Measurements from ENCODE around the gene KIF18A. TPM values are rescaled to one million over a fixed set of nuclear protein-coding genes. Genes with fewer than 3 reads are reported as not detected.
"Not testable (repeated sequence)": the region's sequence is repeated elsewhere in the genome, so short reads cannot be mapped to it uniquely, and the experiment has no call there.

The KIF18A gene
- polyA plus RNA-seq, 4 donors: 10.4 to 12.7 (median 12.5) TPM

DNA sequence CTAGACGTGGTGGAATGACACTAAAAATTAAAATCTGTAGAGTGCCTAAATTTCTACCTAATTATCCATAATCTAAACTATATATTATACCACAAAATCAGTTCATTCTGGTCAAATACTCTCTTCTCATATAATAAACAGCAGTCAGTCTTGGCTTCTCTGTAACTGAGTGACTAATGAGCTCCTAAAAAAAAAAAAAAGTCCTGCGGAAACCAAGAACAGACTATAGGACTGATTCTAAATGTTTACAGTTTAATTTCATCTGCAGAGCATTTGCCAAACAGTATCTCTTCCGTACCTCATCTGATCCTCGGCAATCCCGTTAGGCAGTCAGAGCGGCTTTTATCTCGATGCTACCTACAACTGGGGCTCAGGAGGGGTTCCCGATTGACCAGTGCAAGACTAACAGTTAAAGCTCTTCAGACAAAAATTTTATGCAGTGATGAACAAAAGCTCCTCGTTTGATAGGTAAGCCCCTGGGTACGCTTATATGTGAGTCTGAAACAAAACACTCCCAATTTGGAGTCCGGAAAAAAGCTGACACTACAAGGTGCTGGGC lies 686 bp downstream of the KIF18A start:
- DNase-seq (ENCODE audit: low read depth in 4 of 4, low spot score in 3 of 4): no peak

- DNase-seq (ENCODE audit: low read depth in 4 of 4, low spot score in 3 of 4): no peak
Measured at GRCh38 chr11:28106353-28107043, 1.5 kb downstream of the KIF18A start.

DNA sequence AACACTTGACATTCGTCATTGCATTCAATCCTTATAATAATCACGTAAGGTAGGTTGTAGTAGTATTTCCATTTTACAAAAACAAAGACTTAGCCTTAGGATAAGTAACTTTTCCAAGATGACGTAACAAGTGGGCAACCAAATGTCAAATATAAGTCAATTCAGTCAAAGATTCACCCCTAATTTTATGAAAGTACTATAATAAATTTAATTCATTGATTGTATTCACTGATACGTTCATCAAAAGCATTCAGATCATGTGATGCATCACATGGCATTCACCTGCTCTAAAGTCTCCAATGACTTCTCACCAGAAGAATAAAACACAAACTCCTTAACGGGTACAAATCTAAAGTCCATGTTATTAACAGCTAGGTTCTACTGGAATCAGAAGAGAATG lies 2.1 kb downstream of the KIF18A start:
- no peak for DNase-seq (ENCODE audit: low read depth in 4 of 4, low spot score in 3 of 4)

- no peak for DNase-seq (ENCODE audit: low read depth in 4 of 4, low spot score in 3 of 4)
Measured at GRCh38 chr11:28104984-28105383, 3.0 kb downstream of the KIF18A start.

DNA sequence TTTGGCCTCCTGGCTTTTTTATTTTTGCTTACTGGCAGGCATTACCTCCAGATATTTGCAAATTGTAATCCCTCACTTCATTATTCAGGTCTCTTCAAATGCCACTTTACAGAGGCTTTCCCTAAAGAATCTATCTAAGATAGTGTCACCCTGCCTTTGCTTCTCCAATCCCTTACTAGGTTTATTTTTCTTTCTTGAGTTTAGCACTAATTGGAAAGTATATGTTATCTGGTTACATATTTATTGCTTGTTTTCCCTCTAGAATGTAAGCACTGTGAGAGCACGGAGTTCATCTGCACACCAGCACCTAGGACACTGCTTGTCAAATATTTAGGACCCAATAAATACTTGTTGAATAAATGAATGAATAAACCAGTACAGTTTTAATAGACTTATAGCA lies 3.5 kb downstream of the KIF18A start:
- DNase-seq (ENCODE audit: low read depth in 4 of 4, low spot score in 3 of 4): no peak

DNA sequence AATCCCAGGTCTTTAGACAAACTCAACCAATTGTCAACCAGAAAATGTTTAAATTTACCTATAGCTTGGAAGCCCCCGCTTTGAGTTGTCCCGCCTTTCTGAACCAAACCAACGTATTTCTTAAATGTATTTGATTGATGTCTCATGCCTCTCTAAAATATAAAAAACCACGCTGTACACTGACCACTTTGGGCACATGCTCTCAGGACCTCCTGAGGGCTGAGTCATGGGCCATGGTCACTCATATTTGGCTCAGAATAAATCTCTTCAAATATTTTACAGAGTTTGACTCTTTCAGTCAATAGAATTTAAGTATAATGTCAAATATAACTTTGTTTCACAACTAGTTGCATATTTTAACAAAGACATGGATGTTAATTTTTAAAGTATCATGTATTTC lies 5.7 kb downstream of the KIF18A start:
- not testable (repeated sequence) for DNase-seq (ENCODE audit: low read depth in 4 of 4, low spot score in 3 of 4)

DNA sequence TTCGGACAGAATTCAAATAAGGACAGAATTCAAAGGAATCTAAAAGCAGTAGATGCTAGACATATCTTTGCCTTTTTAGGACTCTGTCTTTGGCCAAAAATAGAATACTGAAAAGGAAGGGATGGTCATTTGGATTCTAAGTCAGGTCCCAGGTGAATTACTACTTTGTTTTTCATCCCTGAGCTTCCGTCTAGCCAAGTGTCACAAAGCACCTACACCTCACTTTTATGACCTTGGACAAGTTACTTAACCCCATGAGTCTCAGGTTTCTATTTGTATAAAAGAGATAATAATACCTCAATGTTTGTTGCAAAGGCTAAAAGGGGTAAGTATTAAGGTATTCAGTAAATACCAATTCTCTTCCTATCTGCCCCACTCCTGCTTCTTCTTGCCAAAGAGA lies 7.3 kb downstream of the KIF18A start:
- no peak for DNase-seq (ENCODE audit: low read depth in 4 of 4, low spot score in 3 of 4)

GRCh38 chr11:28099715-28100114 lies 8.2 kb downstream of the KIF18A start:
- no peak for DNase-seq (ENCODE audit: low read depth in 4 of 4, low spot score in 3 of 4)

GRCh38 chr11:28098257-28098656 lies 9.7 kb downstream of the KIF18A start:
- no peak for DNase-seq (ENCODE audit: low read depth in 4 of 4, low spot score in 3 of 4)

- no peak for DNase-seq (ENCODE audit: low read depth in 4 of 4, low spot score in 3 of 4)
Measured at GRCh38 chr11:28092786-28093185, 15.2 kb downstream of the KIF18A start.

- no peak for DNase-seq (ENCODE audit: low read depth in 4 of 4, low spot score in 3 of 4)
Measured at GRCh38 chr11:28090052-28090749, 17.8 kb downstream of the KIF18A start.

GRCh38 chr11:28089378-28089777 lies 18.6 kb downstream of the KIF18A start:
- DNase-seq (ENCODE audit: low read depth in 4 of 4, low spot score in 3 of 4): no peak

- not testable (repeated sequence) for DNase-seq (ENCODE audit: low read depth in 4 of 4, low spot score in 3 of 4)
Measured at GRCh38 chr11:28087693-28088092, 20.3 kb downstream of the KIF18A start.

DNA sequence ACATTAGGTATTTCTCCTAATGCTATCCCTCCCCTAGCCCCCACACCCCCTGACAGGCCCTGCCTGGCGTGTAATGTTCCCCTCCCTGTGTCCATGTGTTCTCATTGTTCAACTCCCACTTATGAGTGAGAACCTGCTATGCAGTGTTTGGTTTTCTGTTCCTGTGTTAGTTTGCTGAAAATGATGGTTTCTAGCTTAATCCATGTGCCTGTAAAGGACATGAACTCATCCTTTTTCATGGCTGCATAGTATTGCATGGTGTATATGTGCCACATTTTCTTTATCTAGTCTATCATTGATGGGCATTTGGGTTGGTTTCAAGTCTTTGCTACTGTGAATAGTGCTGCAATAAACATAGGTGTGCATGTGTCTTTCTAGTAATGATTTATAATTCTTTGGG lies 20.8 kb downstream of the KIF18A start:
- not testable (repeated sequence) for DNase-seq (ENCODE audit: low read depth in 4 of 4, low spot score in 3 of 4)

- DNase-seq (ENCODE audit: low read depth in 4 of 4, low spot score in 3 of 4): no peak
Measured at GRCh38 chr11:28086569-28086968, 21.4 kb downstream of the KIF18A start.

GRCh38 chr11:28083118-28083517 lies 24.8 kb downstream of the KIF18A start:
- DNase-seq (ENCODE audit: low read depth in 4 of 4, low spot score in 3 of 4): no peak

DNA sequence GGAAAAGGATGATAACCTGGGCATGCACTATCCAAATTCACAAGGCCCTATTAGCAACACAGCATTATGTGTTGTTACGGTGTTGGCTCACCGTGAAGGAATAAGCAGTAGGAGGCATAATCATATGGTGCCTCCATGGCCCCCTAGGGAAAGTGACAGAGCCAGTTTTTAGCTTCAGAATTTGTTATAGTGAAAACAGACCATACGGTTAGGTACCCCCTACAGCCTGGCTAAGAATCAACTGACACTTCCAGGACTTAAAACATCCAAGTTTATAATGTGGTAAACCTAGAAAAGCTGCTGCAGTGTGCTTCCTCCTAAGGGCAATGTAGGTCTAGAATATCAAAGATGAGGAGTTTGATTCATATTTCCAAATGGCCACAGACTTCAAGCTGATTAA lies 30.4 kb downstream of the KIF18A start:
- DNase-seq (ENCODE audit: low read depth in 4 of 4, low spot score in 3 of 4): no peak

- DNase-seq (ENCODE audit: low read depth in 4 of 4, low spot score in 3 of 4): no peak
Measured at GRCh38 chr11:28072321-28072720, 35.6 kb downstream of the KIF18A start.

GRCh38 chr11:28071305-28071704 lies 36.7 kb downstream of the KIF18A start:
- no peak for DNase-seq (ENCODE audit: low read depth in 4 of 4, low spot score in 3 of 4)

DNA sequence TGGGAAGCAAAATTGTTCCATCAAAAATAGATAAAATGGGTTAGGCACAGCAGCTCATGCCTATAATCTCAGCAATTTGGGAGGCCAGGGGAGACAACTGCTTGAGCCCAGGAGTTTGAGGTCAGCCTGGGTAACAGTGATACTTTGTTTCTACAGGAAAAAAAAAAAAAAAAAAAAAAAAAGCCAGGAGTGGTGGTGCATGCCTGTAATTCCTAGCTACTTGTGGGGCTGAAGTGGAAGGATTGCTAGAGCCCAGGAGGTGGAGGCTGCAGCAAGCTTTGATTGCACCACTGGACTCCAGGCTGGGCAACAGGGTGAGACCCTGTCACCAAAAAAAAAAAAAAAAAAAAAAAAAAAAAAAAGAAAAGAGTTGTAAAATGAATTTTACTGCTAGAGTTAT lies 49.6 kb downstream of the KIF18A start:
- no peak for DNase-seq (ENCODE audit: low read depth in 4 of 4, low spot score in 3 of 4)

DNA sequence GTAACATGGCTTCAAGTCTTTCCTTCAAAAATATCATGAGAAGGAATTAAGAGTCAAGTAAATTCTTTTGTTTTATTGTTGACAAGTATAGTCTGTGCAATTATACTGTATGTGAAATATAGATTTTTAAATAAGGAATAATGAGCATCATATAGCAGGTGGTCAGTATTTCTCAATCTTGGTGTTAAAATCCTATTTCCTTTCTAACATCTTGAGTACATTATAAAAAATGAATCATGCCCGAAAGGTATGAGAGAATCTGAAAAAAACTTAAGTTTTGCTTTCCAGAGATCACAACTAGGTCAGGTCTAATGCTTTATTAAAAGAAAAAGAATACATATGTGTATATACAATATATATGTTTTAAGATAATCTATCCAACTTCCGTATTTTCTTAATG lies 53.1 kb downstream of the KIF18A start:
- no peak for DNase-seq (ENCODE audit: low read depth in 4 of 4, low spot score in 3 of 4)
